K562 (cell line): ENCODE measurements around the gene EBNA1BP2. TPM values are rescaled to one million over a fixed set of nuclear protein-coding genes. Genes with fewer than 3 reads are reported as not detected.

Experiments
- CBX3 ChIP-seq, 2 experiments: IDR thresholded peaks; 1 replicate in 1 of 2; 2 replicates in 1 of 2; pipeline ENCODE4 v1.6.1; 2012; ENCODE audit warnings: inconsistent platforms in 2 of 2, low read length in 2 of 2, borderline replicate concordance in 1 of 2, control low read depth in 1 of 2
- CXXC5 ChIP-seq: fragments of 250-450 bp; sonication (Bioruptor Pico); IDR thresholded peaks from 2 replicates; pipeline ENCODE4 v1.8.0; 2022; ENCODE audit warnings: inconsistent platforms, mild to moderate bottlenecking, moderate library complexity
- FOXK2 ChIP-seq, 2 experiments: fragments of 450-650 bp; IDR thresholded peaks in 1 of 2; conservative IDR thresholded peaks in 1 of 2; 2 replicates each; pipeline ENCODE4 v1.6.1; 2016; ENCODE audit warnings: low read depth in 2 of 2, mild to moderate bottlenecking in 1 of 2
- HLTF ChIP-seq: fragments of 450-650 bp; IDR thresholded peaks from 2 replicates; pipeline ENCODE4 v1.6.1; 2016
- MAZ ChIP-seq, 2 experiments: fragments of 450-650 bp in 1 of 2; sonication (generic) in 1 of 2; formaldehyde crosslinking; IDR thresholded peaks in 1 of 2; conservative IDR thresholded peaks in 1 of 2; 2 replicates each; pipeline versions ENCODE4 v1.4.0 to v1.5.0; 2020; ENCODE audit warnings: mild to moderate bottlenecking in 1 of 2, missing genetic modification reagents in 1 of 2
- NCOR1 ChIP-seq: fragments of 450-650 bp; IDR thresholded peaks from 2 replicates; pipeline ENCODE4 v1.6.1; 2016; ENCODE audit warnings: mild to moderate bottlenecking, moderate library complexity
- NFYB ChIP-seq: IDR thresholded peaks from 2 replicates; pipeline ENCODE4 v1.6.1; 2011; ENCODE audit warnings: mild to moderate bottlenecking, moderate library complexity; ENCODE audit not compliant: insufficient read length; ENCODE audit errors: extremely low read depth
- PPARD ChIP-seq: fragments of 250-450 bp; sonication (Bioruptor Pico); IDR thresholded peaks from 2 replicates; pipeline ENCODE4 v1.8.0; 2022; ENCODE audit warnings: inconsistent platforms, mild to moderate bottlenecking, moderate library complexity
- RBM22 ChIP-seq: fragments of 200-400 bp; formaldehyde crosslinking; IDR thresholded peaks from 2 replicates; pipeline ENCODE4 v1.6.1; 2018; ENCODE audit warnings: low read length, low read depth; ENCODE audit not compliant: poor library complexity, severe bottlenecking
- SAP30 ChIP-seq: fragments of 200-600 bp; sonication (generic); IDR thresholded peaks from 2 replicates; pipeline ENCODE4 v1.6.1; 2012; ENCODE audit warnings: borderline replicate concordance, low read depth, mild to moderate bottlenecking, moderate library complexity, low read length, control low read depth, inconsistent platforms; ENCODE audit not compliant: insufficient read depth, poor library complexity, severe bottlenecking
- SMARCA5 ChIP-seq: fragments of 450-650 bp; IDR thresholded peaks from 2 replicates; pipeline ENCODE4 v1.6.1; 2016
- TCF3 ChIP-seq: sonication (generic); formaldehyde crosslinking; IDR thresholded peaks from 2 replicates; pipeline ENCODE4 v1.4.0; 2020; ENCODE audit warnings: mild to moderate bottlenecking, missing genetic modification reagents
- ZHX1 ChIP-seq: fragments of 150-350 bp; conservative IDR thresholded peaks from 2 replicates; pipeline ENCODE4 v1.6.1; 2014; ENCODE audit warnings: low read length
- polyA plus RNA-seq, 8 experiments: library from polyadenylated mRNA; depleted of rRNA in 4 of 8; stranded (reverse) in 5 of 8; unstranded in 3 of 8; fragments of >200 nt; fragmentation: Nextera tagmentation in 2 of 8; fragmentation: Illumina TruSeq in 1 of 8; extraction: Ambion mirVana in 2 of 8; extraction: Trizol in 1 of 8; gene quantifications; 2 replicates each; pipeline versions ENCODE4 v1.2.1 to v1.2.3, GENCODE V29; 2011 to 2014; ENCODE audit warnings: inconsistent platforms in 1 of 8, missing spikeins in 1 of 8
- total RNA-seq, 7 experiments: library from RNA; depleted of rRNA in 6 of 7; stranded (reverse); fragments of >200 nt in 6 of 7; fragmentation: Illumina TruSeq in 2 of 7; extraction: Trizol in 2 of 7; gene quantifications; 2 replicates each; pipeline versions ENCODE4 v1.2.1 to v1.2.3, GENCODE V29; 2011 to 2021; ENCODE audit warnings: low replicate concordance in 1 of 7
- TF ChIP-seq, protein P1 (sequence below): sonication (generic); formaldehyde crosslinking; IDR thresholded peaks from 2 replicates; pipeline ENCODE4 v1.8.1; 2023; ENCODE audit warnings: mild to moderate bottlenecking, missing genetic modification reagents
- TF ChIP-seq, protein P2 (sequence below): fragments of 450-650 bp; IDR thresholded peaks from 2 replicates; pipeline ENCODE4 v1.6.1; 2016; ENCODE audit warnings: borderline replicate concordance
- TF ChIP-seq, protein P3 (sequence below): sonication (generic); formaldehyde crosslinking; IDR thresholded peaks from 2 replicates; pipeline ENCODE4 v1.8.1; 2022; ENCODE audit warnings: missing genetic modification reagents
- TF ChIP-seq, protein P4 (sequence below), 2 experiments: fragments of 450-650 bp; conservative IDR thresholded peaks; 2 replicates each; pipeline ENCODE4 v1.6.1; 2017; ENCODE audit warnings: mild to moderate bottlenecking in 2 of 2, moderate library complexity in 2 of 2

EBNA1BP2 gene
- total and polyA plus RNA-seq, 9 of the 15 experiments (the other 6 are each of a cell fraction or from before 2014, with no cell fraction given), result 95.2 to 349 (median 249) TPM

DNA sequence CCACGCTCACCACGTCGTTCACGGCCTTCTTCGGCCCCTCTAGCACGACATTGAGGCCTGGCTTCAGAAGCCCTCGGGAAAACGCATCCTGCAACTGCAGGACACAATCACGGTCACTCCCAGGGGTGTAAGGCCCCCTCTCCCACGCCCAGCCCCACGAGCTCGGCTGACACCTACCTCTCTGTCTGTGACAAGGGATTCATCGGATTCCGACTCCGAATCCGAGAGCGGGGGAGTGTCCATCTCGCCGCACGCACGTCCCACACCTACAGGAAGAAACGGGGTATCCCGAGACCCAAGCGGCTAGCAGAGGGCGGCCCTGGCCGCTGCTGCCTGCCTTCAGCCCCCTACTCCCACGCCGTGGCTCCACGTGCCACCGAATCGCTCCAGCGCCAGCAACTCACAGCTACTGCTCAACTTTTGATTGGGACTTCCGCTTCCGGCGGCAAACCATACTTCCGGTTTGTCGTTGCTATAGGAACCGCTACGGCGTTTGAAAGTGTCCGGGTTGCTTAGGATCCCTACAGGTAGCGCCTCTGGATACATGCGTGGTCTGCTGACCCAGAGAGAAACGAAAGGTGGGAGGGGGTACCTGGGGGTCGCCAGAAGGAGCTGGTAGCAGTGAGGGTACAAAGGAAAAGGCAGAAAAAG is at the start of gene EBNA1BP2, which contains the start of gene CFAP57 (continued):
- TF ChIP-seq, protein P1, sequence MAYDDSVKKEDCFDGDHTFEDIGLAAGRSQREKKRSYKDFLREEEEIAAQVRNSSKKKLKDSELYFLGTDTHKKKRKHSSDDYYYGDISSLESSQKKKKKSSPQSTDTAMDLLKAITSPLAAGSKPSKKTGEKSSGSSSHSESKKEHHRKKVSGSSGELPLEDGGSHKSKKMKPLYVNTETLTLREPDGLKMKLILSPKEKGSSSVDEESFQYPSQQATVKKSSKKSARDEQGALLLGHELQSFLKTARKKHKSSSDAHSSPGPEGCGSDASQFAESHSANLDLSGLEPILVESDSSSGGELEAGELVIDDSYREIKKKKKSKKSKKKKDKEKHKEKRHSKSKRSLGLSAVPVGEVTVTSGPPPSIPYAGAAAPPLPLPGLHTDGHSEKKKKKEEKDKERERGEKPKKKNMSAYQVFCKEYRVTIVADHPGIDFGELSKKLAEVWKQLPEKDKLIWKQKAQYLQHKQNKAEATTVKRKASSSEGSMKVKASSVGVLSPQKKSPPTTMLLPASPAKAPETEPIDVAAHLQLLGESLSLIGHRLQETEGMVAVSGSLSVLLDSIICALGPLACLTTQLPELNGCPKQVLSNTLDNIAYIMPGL (CRISPR knock-in tag), result 0 out of 2 replicates have a peak, but pooled peaks have one; percentile 63
- TF ChIP-seq HLTF (no peak), CXXC5 (CRISPR knock-in tag) (peak; percentile 75), PPARD (CRISPR knock-in tag) (no peak), SMARCA5 (no peak), SAP30 (peak; percentile 100), NCOR1 (no peak), ZHX1 (0 out of 2 replicates have a peak, but pooled peaks have one; percentile 39), NFYB (no peak), FOXK2 (conservative IDR thresholded peaks at IDR 0.05 in 1 of 2, IDR thresholded peaks at IDR 0.05 in 1 of 2; ENCODE audit: low read depth in 2 of 2) (peak; percentile 69 to 78; a peak in 3 of 4 replicates), MAZ (CRISPR knock-in tag; conservative IDR thresholded peaks at IDR 0.05 in 1 of 2, IDR thresholded peaks at IDR 0.05 in 1 of 2) (peak; percentile 25 to 75; a peak in 2 of 4 replicates), CBX3 (IDR thresholded peaks at IDR 0.05; ENCODE audit: borderline replicate concordance in 1 of 2, low read length in 2 of 2) (no peak; a peak in 1 of 3 replicates), RBM22 (peak; percentile 83), TCF3 (CRISPR knock-in tag) (no peak)
- TF ChIP-seq, protein P2, sequence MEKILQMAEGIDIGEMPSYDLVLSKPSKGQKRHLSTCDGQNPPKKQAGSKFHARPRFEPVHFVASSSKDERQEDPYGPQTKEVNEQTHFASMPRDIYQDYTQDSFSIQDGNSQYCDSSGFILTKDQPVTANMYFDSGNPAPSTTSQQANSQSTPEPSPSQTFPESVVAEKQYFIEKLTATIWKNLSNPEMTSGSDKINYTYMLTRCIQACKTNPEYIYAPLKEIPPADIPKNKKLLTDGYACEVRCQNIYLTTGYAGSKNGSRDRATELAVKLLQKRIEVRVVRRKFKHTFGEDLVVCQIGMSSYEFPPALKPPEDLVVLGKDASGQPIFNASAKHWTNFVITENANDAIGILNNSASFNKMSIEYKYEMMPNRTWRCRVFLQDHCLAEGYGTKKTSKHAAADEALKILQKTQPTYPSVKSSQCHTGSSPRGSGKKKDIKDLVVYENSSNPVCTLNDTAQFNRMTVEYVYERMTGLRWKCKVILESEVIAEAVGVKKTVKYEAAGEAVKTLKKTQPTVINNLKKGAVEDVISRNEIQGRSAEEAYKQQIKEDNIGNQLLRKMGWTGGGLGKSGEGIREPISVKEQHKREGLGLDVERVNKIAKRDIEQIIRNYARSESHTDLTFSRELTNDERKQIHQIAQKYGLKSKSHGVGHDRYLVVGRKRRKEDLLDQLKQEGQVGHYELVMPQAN, result peak; percentile 99
- TF ChIP-seq, protein P3, sequence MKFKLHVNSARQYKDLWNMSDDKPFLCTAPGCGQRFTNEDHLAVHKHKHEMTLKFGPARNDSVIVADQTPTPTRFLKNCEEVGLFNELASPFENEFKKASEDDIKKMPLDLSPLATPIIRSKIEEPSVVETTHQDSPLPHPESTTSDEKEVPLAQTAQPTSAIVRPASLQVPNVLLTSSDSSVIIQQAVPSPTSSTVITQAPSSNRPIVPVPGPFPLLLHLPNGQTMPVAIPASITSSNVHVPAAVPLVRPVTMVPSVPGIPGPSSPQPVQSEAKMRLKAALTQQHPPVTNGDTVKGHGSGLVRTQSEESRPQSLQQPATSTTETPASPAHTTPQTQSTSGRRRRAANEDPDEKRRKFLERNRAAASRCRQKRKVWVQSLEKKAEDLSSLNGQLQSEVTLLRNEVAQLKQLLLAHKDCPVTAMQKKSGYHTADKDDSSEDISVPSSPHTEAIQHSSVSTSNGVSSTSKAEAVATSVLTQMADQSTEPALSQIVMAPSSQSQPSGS, result no peak
- TF ChIP-seq, protein P4, sequence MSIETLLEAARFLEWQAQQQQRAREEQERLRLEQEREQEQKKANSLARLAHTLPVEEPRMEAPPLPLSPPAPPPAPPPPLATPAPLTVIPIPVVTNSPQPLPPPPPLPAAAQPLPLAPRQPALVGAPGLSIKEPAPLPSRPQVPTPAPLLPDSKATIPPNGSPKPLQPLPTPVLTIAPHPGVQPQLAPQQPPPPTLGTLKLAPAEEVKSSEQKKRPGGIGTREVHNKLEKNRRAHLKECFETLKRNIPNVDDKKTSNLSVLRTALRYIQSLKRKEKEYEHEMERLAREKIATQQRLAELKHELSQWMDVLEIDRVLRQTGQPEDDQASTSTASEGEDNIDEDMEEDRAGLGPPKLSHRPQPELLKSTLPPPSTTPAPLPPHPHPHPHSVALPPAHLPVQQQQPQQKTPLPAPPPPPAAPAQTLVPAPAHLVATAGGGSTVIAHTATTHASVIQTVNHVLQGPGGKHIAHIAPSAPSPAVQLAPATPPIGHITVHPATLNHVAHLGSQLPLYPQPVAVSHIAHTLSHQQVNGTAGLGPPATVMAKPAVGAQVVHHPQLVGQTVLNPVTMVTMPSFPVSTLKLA (conservative IDR thresholded peaks at IDR 0.05), result peak; percentile 99 to 100
